IMR-90 (cell line): ENCODE measurements around the gene HCN2. TPM values are rescaled to one million over a fixed set of nuclear protein-coding genes. Genes with fewer than 3 reads are reported as not detected.

Experiments used
- ATAC-seq: fragments of 200-7000 bp; cut with Tn5 transposase; 2 replicates; pipeline ENCODE4 v1.9.1; 2020; ENCODE audit warnings: low read depth, mild to moderate bottlenecking, moderate library complexity
- BruUV-seq: library from RNA; stranded (reverse); fragments of 400-500 nt; replicated peaks from 2 replicates; lab custom pipeline; 2021; lab: Mats Ljungman, UMichigan
- CTCF ChIA-PET: fragments of 300-600 bp; formaldehyde crosslinking; extraction: SDS; loops from one replicate; lab custom pipeline; 2021; ENCODE audit warnings: antibody characterized with exemption; lab: Yijun Ruan, JAX
- POLR2A ChIA-PET: fragments of 300-600 bp; sonication (Branson Sonifier 250); formaldehyde crosslinking; loops from one replicate; lab custom pipeline; 2022; ENCODE audit warnings: antibody characterized with exemption; ENCODE audit not compliant: unreplicated experiment; lab: Charles Lee
- DNase-seq: peaks from one replicate; pipeline ENCODE4 v3.0.0; 2013
- H2AFZ ChIP-seq: replicated peaks from 2 replicates; pipeline ENCODE3; 2013; ENCODE audit warnings: low read length, mild to moderate bottlenecking; ENCODE audit not compliant: poor library complexity
- H2AK5ac ChIP-seq: 2 replicates; pipeline ENCODE4 v1.6.1; 2013; ENCODE audit warnings: low read depth, low read length, inconsistent platforms
- H2AK9ac ChIP-seq: replicated peaks from 2 replicates; pipeline ENCODE3; 2013; ENCODE audit warnings: mild to moderate bottlenecking, low read depth, low read length, moderate library complexity; ENCODE audit not compliant: poor library complexity
- H2BK120ac ChIP-seq: 2 replicates; pipeline ENCODE4 v1.6.1; 2013; ENCODE audit warnings: low read depth, low read length, inconsistent platforms
- H2BK15ac ChIP-seq: 3 replicates; pipeline ENCODE4 v1.6.1; 2013; ENCODE audit warnings: low read depth, low read length, inconsistent platforms
- H2BK20ac ChIP-seq: 2 replicates; pipeline ENCODE4 v1.6.1; 2013; ENCODE audit warnings: low read depth, mild to moderate bottlenecking, inconsistent platforms, low read length, moderate library complexity
- H2BK5ac ChIP-seq: 2 replicates; pipeline ENCODE4 v1.6.1; 2013; ENCODE audit warnings: mild to moderate bottlenecking, low read depth, low read length, inconsistent platforms; ENCODE audit not compliant: poor library complexity, severe bottlenecking
- H3K14ac ChIP-seq: replicated peaks from 2 replicates; pipeline ENCODE4 v1.6.1; 2013; ENCODE audit warnings: low read depth, low read length, inconsistent platforms
- H3K18ac ChIP-seq: 2 replicates; pipeline ENCODE4 v1.6.1; 2013; ENCODE audit warnings: low read depth, low read length, control low read depth
- H3K23ac ChIP-seq: 2 replicates; pipeline ENCODE4 v1.6.1; 2013; ENCODE audit warnings: low read depth, low read length, inconsistent platforms
- H3K27ac ChIP-seq: 2 replicates; pipeline ENCODE4 v1.5.1; 2013; ENCODE audit warnings: mild to moderate bottlenecking, control low read depth, low read length; ENCODE audit not compliant: insufficient read depth
- H3K27me3 ChIP-seq: 2 replicates; pipeline ENCODE4 v1.6.1; 2013; ENCODE audit warnings: low read length; ENCODE audit not compliant: control insufficient read depth, insufficient read depth
- H3K36me3 ChIP-seq: 2 replicates; pipeline ENCODE4 v1.6.1; 2013; ENCODE audit warnings: low read length, mixed read lengths; ENCODE audit not compliant: control insufficient read depth, insufficient read depth
- H3K4ac ChIP-seq: 2 replicates; pipeline ENCODE4 v1.6.1; 2013; ENCODE audit warnings: low read depth, low read length, inconsistent platforms
- H3K4me1 ChIP-seq: 2 replicates; pipeline ENCODE4 v1.6.1; 2013; ENCODE audit warnings: low read length, mixed read lengths; ENCODE audit not compliant: control insufficient read depth, insufficient read depth
- H3K4me2 ChIP-seq: 2 replicates; pipeline ENCODE4 v1.6.1; 2013; ENCODE audit warnings: low read depth, mild to moderate bottlenecking, control low read depth, low read length, moderate library complexity
- H3K4me3 ChIP-seq: 2 replicates; pipeline ENCODE4 v1.5.1; 2013; ENCODE audit warnings: low read depth, mild to moderate bottlenecking, control low read depth, low read length, moderate library complexity; ENCODE audit not compliant: insufficient read depth
- H3K56ac ChIP-seq: 2 replicates; pipeline ENCODE4 v1.6.1; 2013; ENCODE audit warnings: low read length, inconsistent platforms; ENCODE audit not compliant: insufficient read depth; ENCODE audit errors: extremely low read depth
- H3K79me1 ChIP-seq, 2 experiments: 2 replicates each; pipeline ENCODE4 v1.6.1; 2013; ENCODE audit warnings: low read length in 2 of 2, inconsistent platforms in 1 of 2, low read depth in 1 of 2
- H3K9ac ChIP-seq: 2 replicates; pipeline ENCODE4 v1.6.1; 2013; ENCODE audit warnings: low read depth, low read length, control low read depth
- H3K9me1 ChIP-seq: 2 replicates; pipeline ENCODE4 v1.6.1; 2013; ENCODE audit warnings: low read length, inconsistent platforms; ENCODE audit not compliant: insufficient read depth
- H3K9me3 ChIP-seq: 2 replicates; pipeline ENCODE4 v1.6.1; 2013; ENCODE audit warnings: low read length; ENCODE audit not compliant: control insufficient read depth, insufficient read depth
- H4K20me1 ChIP-seq: 2 replicates; pipeline ENCODE4 v1.6.1; 2013; ENCODE audit warnings: low read length, inconsistent platforms; ENCODE audit not compliant: insufficient read depth
- H4K5ac ChIP-seq: 2 replicates; pipeline ENCODE4 v1.6.1; 2013; ENCODE audit warnings: mild to moderate bottlenecking, low read depth, low read length, control low read depth
- H4K8ac ChIP-seq, 2 experiments: 2 replicates each; pipeline ENCODE4 v1.6.1; 2013; ENCODE audit warnings: low read depth in 2 of 2, low read length in 2 of 2, control low read depth in 1 of 2, inconsistent platforms in 1 of 2
- H4K91ac ChIP-seq: 2 replicates; pipeline ENCODE4 v1.6.1; 2013; ENCODE audit warnings: low read depth, low read length, inconsistent platforms; ENCODE audit not compliant: insufficient read depth
- BHLHE40 ChIP-seq: fragments of 150-350 bp; IDR thresholded peaks from 2 replicates; pipeline ENCODE4 v1.6.1; 2016; ENCODE audit warnings: mild to moderate bottlenecking, low read depth, low read length
- CEBPB ChIP-seq: IDR thresholded peaks from 2 replicates; pipeline ENCODE4 v1.6.1; 2012; ENCODE audit warnings: low read depth, low read length, improper control_type of control experiment
- CHD1 ChIP-seq: IDR thresholded peaks from 2 replicates; pipeline ENCODE4 v1.6.1; 2012; ENCODE audit warnings: low read depth, low read length, improper control_type of control experiment
- FOS ChIP-seq: fragments of 150-350 bp; IDR thresholded peaks from 2 replicates; pipeline ENCODE4 v1.6.1; 2016; ENCODE audit warnings: low read depth, low read length
- MAFK ChIP-seq: IDR thresholded peaks from 2 replicates; pipeline ENCODE4 v1.6.1; 2012; ENCODE audit warnings: low read depth, low read length, improper control_type of control experiment
- MAZ ChIP-seq: IDR thresholded peaks from 2 replicates; pipeline ENCODE4 v1.6.1; 2012; ENCODE audit warnings: low read depth, mild to moderate bottlenecking, low read length, improper control_type of control experiment, moderate library complexity, borderline replicate concordance
- NFE2L2 ChIP-seq: fragments of 150-350 bp; IDR thresholded peaks from 2 replicates; pipeline ENCODE4 v1.6.1; 2016; ENCODE audit warnings: low read depth, mild to moderate bottlenecking, low read length
- RAD21 ChIP-seq: IDR thresholded peaks from 2 replicates; pipeline ENCODE4 v1.6.1; 2012; ENCODE audit warnings: low read length, improper control_type of control experiment
- RCOR1 ChIP-seq: IDR thresholded peaks from 2 replicates; pipeline ENCODE4 v1.6.1; 2012; ENCODE audit warnings: mild to moderate bottlenecking, low read length, improper control_type of control experiment; ENCODE audit not compliant: insufficient replicate concordance
- RFX5 ChIP-seq: IDR thresholded peaks from 2 replicates; pipeline ENCODE4 v1.8.0; 2012; ENCODE audit warnings: low read depth, mild to moderate bottlenecking, low read length, moderate library complexity
- SMC3 ChIP-seq: fragments of 150-350 bp; IDR thresholded peaks from 2 replicates; pipeline ENCODE4 v1.6.1; 2016; ENCODE audit warnings: low read depth, mild to moderate bottlenecking, antibody characterized with exemption, low read length, moderate library complexity
- WGBS, 2 experiments: methylation state at CpG; one replicate each; pipeline versions ENCODE4 v1.1.5 to v1.1.7; 2013; ENCODE audit warnings: missing lambda C conversion rate in 2 of 2; ENCODE audit not compliant: insufficient read length in 1 of 2; ENCODE audit errors: extremely low coverage in 2 of 2; 5-methylcytosine and 5-hydroxymethylcytosine counted together
- dilution Hi-C: fragments of 300-500 bp; cut with HindIII; formaldehyde crosslinking; loops from one replicate; pipeline ENCODE4 v1.14.3; 2018; ENCODE audit warnings: low sequenced_read_pairs; ENCODE audit not compliant: unreplicated experiment
- in situ Hi-C: fragments of 300-500 bp; cut with MboI; formaldehyde crosslinking; loops from 3 replicates; pipeline ENCODE4 v1.14.3; 2019; ENCODE audit warnings: low sequenced_read_pairs, inconsistent platforms, mixed read lengths
- intact Hi-C: fragments of 100-400 bp; cut with micrococcal nuclease; formaldehyde crosslinking; loops from 2 replicates; pipeline ENCODE4 v1.10.0; 2022
- polyA plus RNA-seq, 3 experiments: library from polyadenylated mRNA; depleted of rRNA; stranded (reverse); fragments of >200 nt; gene quantifications; 2 replicates each; pipeline ENCODE4 v1.2.3, GENCODE V29; 2012; ENCODE audit warnings: low replicate concordance in 1 of 3
- total RNA-seq: library from RNA; depleted of rRNA; stranded (reverse); fragments of >200 nt; gene quantifications from 2 replicates; pipeline ENCODE4 v1.2.3, GENCODE V29; 2012
- TF ChIP-seq, protein P1 (sequence below): fragments of 150-350 bp; IDR thresholded peaks from 2 replicates; pipeline ENCODE4 v1.6.1; 2017; ENCODE audit warnings: mild to moderate bottlenecking, antibody characterized with exemption, low read length, low read depth
- TF ChIP-seq, protein P2 (sequence below): conservative IDR thresholded peaks from 2 replicates; pipeline ENCODE4 v1.5.1; 2012; ENCODE audit warnings: mild to moderate bottlenecking, low read depth, low read length, improper control_type of control experiment
- TF ChIP-seq, protein P3 (sequence below): fragments of 150-350 bp; IDR thresholded peaks from 2 replicates; pipeline ENCODE4 v1.6.1; 2016; ENCODE audit warnings: low read depth, mild to moderate bottlenecking, low read length, moderate library complexity, borderline replicate concordance

HCN2 gene
- total and polyA plus RNA-seq, 2 of the 4 experiments (the other 2 are of a cell fraction), result 0.72 to 2.6 TPM

DNA sequence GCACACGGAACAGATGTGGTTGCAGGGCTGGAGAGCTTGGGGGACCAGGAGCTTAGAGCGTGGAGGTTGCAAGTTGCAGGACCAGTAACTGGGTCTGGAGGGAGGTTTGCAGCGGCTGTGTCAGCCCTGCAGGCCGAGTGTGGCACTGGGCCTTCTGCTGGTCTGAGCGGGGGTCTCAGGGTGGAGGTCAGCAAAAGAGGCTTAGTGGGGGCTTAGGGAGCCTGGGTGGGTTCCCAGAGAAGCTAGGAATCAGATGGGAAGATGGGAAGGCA lies 5.8 kb upstream of the HCN2 start:
- Histone ChIP-seq H3K27ac (no peak overlapping the region), H4K20me1 (peaks cover 54% of the 10 kb centered on the region), H2AK5ac (no peak overlapping the region), H3K56ac (no peak overlapping the region), H3K79me1 (peaks cover 0 to 18% of the 10 kb centered on the region in 2 experiments; a peak in 1 of 4 replicates), H2BK5ac (no peak overlapping the region), H2AFZ (no peak overlapping the region), H3K14ac (no peak overlapping the region), H3K4ac (no peak overlapping the region), H4K8ac (no peak overlapping the region), H2BK20ac (no peak overlapping the region), H3K4me2 (no peak overlapping the region), H4K91ac (no peak overlapping the region), H2BK120ac (no peak overlapping the region), H3K4me3 (no peak overlapping the region), H3K27me3 (no peaks in the 10 kb centered on the region; the same call in 1 of the 2 replicates), H3K4me1 (peaks cover 7% of the 10 kb centered on the region), H3K36me3 (peaks cover 25% of the 10 kb centered on the region; the same call in 1 of the 2 replicates), H3K18ac (no peak overlapping the region), H3K9me3 (no peaks in the 10 kb centered on the region), H2AK9ac (peak overlapping the region; percentile 85), H3K23ac (no peak overlapping the region), H4K5ac (no peak overlapping the region), H3K9me1 (no peaks in the 10 kb centered on the region), H2BK15ac (no peak overlapping the region), H3K9ac (no peak overlapping the region)
- intact Hi-C loops (loop anchor here (1.0 to 2.0 kb wide), 2 partner anchors 79 to 150 kb away; partner anchors contain the start of gene RNF126), in situ Hi-C loops (no loop called here), dilution Hi-C loops (no loop called here)
- BruUV-seq, result no TSS peak
- DNase-seq, result no peak
- ChIA-PET CTCF (interaction anchor here (0.6 kb wide), 2 partner anchors 16 to 72 kb away, joined by 4 read pairs; no protein-coding TSS in a partner anchor), POLR2A (no interaction called here)
- TF ChIP-seq, protein P1, sequence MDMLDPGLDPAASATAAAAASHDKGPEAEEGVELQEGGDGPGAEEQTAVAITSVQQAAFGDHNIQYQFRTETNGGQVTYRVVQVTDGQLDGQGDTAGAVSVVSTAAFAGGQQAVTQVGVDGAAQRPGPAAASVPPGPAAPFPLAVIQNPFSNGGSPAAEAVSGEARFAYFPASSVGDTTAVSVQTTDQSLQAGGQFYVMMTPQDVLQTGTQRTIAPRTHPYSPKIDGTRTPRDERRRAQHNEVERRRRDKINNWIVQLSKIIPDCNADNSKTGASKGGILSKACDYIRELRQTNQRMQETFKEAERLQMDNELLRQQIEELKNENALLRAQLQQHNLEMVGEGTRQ, result no peak
- TF ChIP-seq FOS, result no peak
- no peak for TF ChIP-seq RAD21
- TF ChIP-seq RFX5, result no peak
- TF ChIP-seq, protein P2, sequence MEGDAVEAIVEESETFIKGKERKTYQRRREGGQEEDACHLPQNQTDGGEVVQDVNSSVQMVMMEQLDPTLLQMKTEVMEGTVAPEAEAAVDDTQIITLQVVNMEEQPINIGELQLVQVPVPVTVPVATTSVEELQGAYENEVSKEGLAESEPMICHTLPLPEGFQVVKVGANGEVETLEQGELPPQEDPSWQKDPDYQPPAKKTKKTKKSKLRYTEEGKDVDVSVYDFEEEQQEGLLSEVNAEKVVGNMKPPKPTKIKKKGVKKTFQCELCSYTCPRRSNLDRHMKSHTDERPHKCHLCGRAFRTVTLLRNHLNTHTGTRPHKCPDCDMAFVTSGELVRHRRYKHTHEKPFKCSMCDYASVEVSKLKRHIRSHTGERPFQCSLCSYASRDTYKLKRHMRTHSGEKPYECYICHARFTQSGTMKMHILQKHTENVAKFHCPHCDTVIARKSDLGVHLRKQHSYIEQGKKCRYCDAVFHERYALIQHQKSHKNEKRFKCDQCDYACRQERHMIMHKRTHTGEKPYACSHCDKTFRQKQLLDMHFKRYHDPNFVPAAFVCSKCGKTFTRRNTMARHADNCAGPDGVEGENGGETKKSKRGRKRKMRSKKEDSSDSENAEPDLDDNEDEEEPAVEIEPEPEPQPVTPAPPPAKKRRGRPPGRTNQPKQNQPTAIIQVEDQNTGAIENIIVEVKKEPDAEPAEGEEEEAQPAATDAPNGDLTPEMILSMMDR, result no peak
- TF ChIP-seq RCOR1, result no peak
- TF ChIP-seq MAZ, result no peak
- no peak for TF ChIP-seq SMC3
- TF ChIP-seq MAFK, result no peak
- TF ChIP-seq NFE2L2, result no peak
- TF ChIP-seq CEBPB, result no peak
- TF ChIP-seq, protein P3, sequence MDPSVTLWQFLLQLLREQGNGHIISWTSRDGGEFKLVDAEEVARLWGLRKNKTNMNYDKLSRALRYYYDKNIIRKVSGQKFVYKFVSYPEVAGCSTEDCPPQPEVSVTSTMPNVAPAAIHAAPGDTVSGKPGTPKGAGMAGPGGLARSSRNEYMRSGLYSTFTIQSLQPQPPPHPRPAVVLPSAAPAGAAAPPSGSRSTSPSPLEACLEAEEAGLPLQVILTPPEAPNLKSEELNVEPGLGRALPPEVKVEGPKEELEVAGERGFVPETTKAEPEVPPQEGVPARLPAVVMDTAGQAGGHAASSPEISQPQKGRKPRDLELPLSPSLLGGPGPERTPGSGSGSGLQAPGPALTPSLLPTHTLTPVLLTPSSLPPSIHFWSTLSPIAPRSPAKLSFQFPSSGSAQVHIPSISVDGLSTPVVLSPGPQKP, result no peak
- no peak for TF ChIP-seq CHD1
- no peak for TF ChIP-seq BHLHE40
- ATAC-seq, result no peak
- WGBS, 2 experiments, result 86% methylated on average over 2 of the region's 5 CpGs; no CpG with 5 or more reads in 1 of the 2 experiments
